H1 (cell line): ENCODE measurements around the gene NDST4. TPM values are rescaled to one million over a fixed set of nuclear protein-coding genes. Genes with fewer than 3 reads are reported as not detected.

Experiments
- ASH2L ChIP-seq: fragments of 200-600, 300-600 bp; sonication (generic); IDR thresholded peaks from one replicate; pipeline ENCODE4 v1.7.1; 2017; ENCODE audit warnings: low read length
- BRCA1 ChIP-seq: IDR thresholded peaks from 2 replicates; pipeline ENCODE4 v1.6.1; 2012; ENCODE audit warnings: low read depth, low read length, improper control_type of control experiment
- E2F6 ChIP-seq: IDR thresholded peaks from 2 replicates; pipeline ENCODE4 v1.6.1; 2012; ENCODE audit warnings: inconsistent platforms
- EZH2 ChIP-seq: fragments of 200-600 bp; sonication (generic); IDR thresholded peaks from 2 replicates; pipeline ENCODE4 v1.7.1; 2012; ENCODE audit warnings: low read depth, mild to moderate bottlenecking, moderate library complexity, low read length, inconsistent platforms; ENCODE audit not compliant: severe bottlenecking
- HDAC6 ChIP-seq: IDR thresholded peaks from one replicate; pipeline ENCODE4 v1.7.1; 2012; ENCODE audit warnings: low read depth, mild to moderate bottlenecking, inconsistent platforms, low read length, moderate library complexity
- JUN ChIP-seq: IDR thresholded peaks from 2 replicates; pipeline ENCODE4 v1.6.1; 2011; ENCODE audit warnings: low read depth, mild to moderate bottlenecking, improper control_type of control experiment, low read length
- KDM1A ChIP-seq: fragments of 200-600, 300-600 bp; sonication (generic); IDR thresholded peaks from 2 replicates; pipeline ENCODE4 v1.7.1; 2016; ENCODE audit warnings: mild to moderate bottlenecking, low read length, borderline replicate concordance
- NRF1 ChIP-seq: IDR thresholded peaks from 2 replicates; pipeline ENCODE4 v1.6.1; 2011; ENCODE audit warnings: mild to moderate bottlenecking, low read depth, low read length, improper control_type of control experiment
- RFX5 ChIP-seq: IDR thresholded peaks from 2 replicates; pipeline ENCODE4 v1.6.1; 2011; ENCODE audit warnings: low read depth, low read length, improper control_type of control experiment, borderline replicate concordance
- RXRA ChIP-seq: IDR thresholded peaks from 2 replicates; pipeline ENCODE4 v1.6.1; 2011; ENCODE audit warnings: low read depth, mild to moderate bottlenecking, low read length, moderate library complexity; ENCODE audit not compliant: insufficient read depth
- SP2 ChIP-seq: IDR thresholded peaks from 2 replicates; pipeline ENCODE4 v1.6.1; 2012; ENCODE audit warnings: mild to moderate bottlenecking, low read length, inconsistent platforms
- polyA plus RNA-seq, 7 experiments: library from polyadenylated mRNA; depleted of rRNA in 3 of 7; stranded (reverse) in 5 of 7; unstranded in 2 of 7; fragments of >200 nt in 5 of 7; fragments of 200-250 nt in 2 of 7; gene quantifications; 1 replicate in 5 of 7; 2 replicates in 1 of 7; 4 replicates in 1 of 7; pipeline versions ENCODE4 v1.2.1 to v1.2.3, GENCODE V29; 2011 to 2013; ENCODE audit warnings: missing spikeins in 2 of 7, mixed read lengths in 2 of 7
- total RNA-seq: library from RNA; stranded (reverse); fragmentation: NEBNext Ultra II Directional; extraction: Animal tissue kit (Norgen Biotek cat#: 25700); gene quantifications from 2 replicates; pipeline ENCODE4 v1.2.1, GENCODE V29; 2021

NDST4 gene
- total and polyA plus RNA-seq, 2 of the 8 experiments (the other 6 are each of a cell fraction or from before 2014, with no cell fraction given) = 0.02 TPM; not detected in 1

- TF ChIP-seq HDAC6 (no peak), E2F6 (no peak), JUN (no peak), SP2 (no peak), KDM1A (no peak), NRF1 (no peak), EZH2 (no peak), ASH2L (no peak), BRCA1 (no peak), RXRA (no peak), RFX5 (no peak)
Measured at GRCh38 chr4:115121351-115122043, 8.1 kb upstream of the NDST4 start (continued).
